ENCODE data around the gene IFITM10. TPM values are rescaled to one million over a fixed set of nuclear protein-coding genes. Genes with fewer than 3 reads are reported as not detected.

IFITM10 gene
- total RNA-seq, 1 donor: 2.2 TPM

GRCh38 chr11:1758611-1759150 is 8.3 kb upstream of the IFITM10 start:
- no peak for TF ChIP-seq CTCF (IDR thresholded peaks at IDR 0.05; ENCODE audit: insufficient read depth, low read length)
- DNase-seq (ENCODE audit: low read depth): no peak

GRCh38 chr11:1757861-1758610 is 7.6 kb upstream of the IFITM10 start:
- H3K4me3 ChIP-seq (ENCODE audit: low read depth, low read length): no peak overlapping the region
- no peak for TF ChIP-seq CTCF (IDR thresholded peaks at IDR 0.05; ENCODE audit: insufficient read depth, low read length)
- DNase-seq (ENCODE audit: low read depth): no peak

More at GRCh38 chr11:1758611-1759150, 8.3 kb upstream of the IFITM10 start:
- H3K4me3 ChIP-seq (ENCODE audit: low read depth, low read length): no peak overlapping the region

GRCh38 chr11:1756791-1757771 is 6.7 kb upstream of the IFITM10 start:
- no peak for DNase-seq (ENCODE audit: low read depth)
- no peak overlapping the region for H3K4me3 ChIP-seq (ENCODE audit: low read depth, low read length)
- TF ChIP-seq CTCF (IDR thresholded peaks at IDR 0.05; ENCODE audit: insufficient read depth, low read length): no peak

GRCh38 chr11:1755692-1756561 is 5.5 kb upstream of the IFITM10 start:
- DNase-seq (ENCODE audit: low read depth): no peak
- TF ChIP-seq CTCF (IDR thresholded peaks at IDR 0.05; ENCODE audit: insufficient read depth, low read length): no peak
- no peak overlapping the region for H3K4me3 ChIP-seq (ENCODE audit: low read depth, low read length)

- no peak for DNase-seq (ENCODE audit: low read depth)
- TF ChIP-seq CTCF (IDR thresholded peaks at IDR 0.05; ENCODE audit: insufficient read depth, low read length): no peak
- H3K4me3 ChIP-seq (ENCODE audit: low read depth, low read length): no peak overlapping the region
These were observed 4.9 kb upstream of the IFITM10 start for GRCh38 chr11:1755344-1755691.

Data from fibroblast of the aortic adventitia (primary cell).